WTC11 (cell line): ENCODE data around the gene SDF2L1. TPM values are rescaled to one million over a fixed set of nuclear protein-coding genes. Genes with fewer than 3 reads are reported as not detected.
"Not testable (repeated sequence)": the region's sequence is repeated elsewhere in the genome, so short reads cannot be mapped to it uniquely, and the experiment has no call there.

Source experiments
- ATAC-seq: fragments of 200-7000 bp; cut with Tn5 transposase; 2 replicates; pipeline ENCODE4 v1.10.0; 2021; ENCODE audit warnings: mild to moderate bottlenecking, moderate library complexity
- CTCF ChIA-PET: fragments of 300-600 bp; sonication (Branson Sonifier 250); formaldehyde crosslinking; loops from one replicate; lab custom pipeline; 2021; ENCODE audit warnings: antibody characterized with exemption; lab: Charles Lee
- POLR2A ChIA-PET: fragments of 350-600 bp; sonication (Branson Sonifier 250); formaldehyde crosslinking; loops from one replicate; lab custom pipeline; 2021; ENCODE audit warnings: antibody characterized with exemption; lab: Charles Lee
- DNase-seq: peaks from one replicate; pipeline ENCODE4 v3.0.0; 2021; ENCODE audit warnings: low spot score
- H3K27ac Mint-ChIP-seq: 2 replicates; pipeline ENCODE4 v1.8.0; 2021; ENCODE audit warnings: mixed read lengths
- H3K27me3 Mint-ChIP-seq: 2 replicates; pipeline ENCODE4 v1.8.0; 2021; ENCODE audit warnings: low read depth, mild to moderate bottlenecking, moderate library complexity, mixed read lengths
- H3K36me3 Mint-ChIP-seq: 2 replicates; pipeline ENCODE4 v1.8.0; 2021; ENCODE audit warnings: mixed read lengths
- H3K4me1 Mint-ChIP-seq: 2 replicates; pipeline ENCODE4 v1.8.0; 2022; ENCODE audit warnings: mixed read lengths
- H3K4me3 Mint-ChIP-seq: 2 replicates; pipeline ENCODE4 v1.8.0; 2021; ENCODE audit warnings: mild to moderate bottlenecking, moderate library complexity, mixed read lengths
- H3K9me3 Mint-ChIP-seq: 2 replicates; pipeline ENCODE4 v1.8.0; 2021; ENCODE audit warnings: mixed read lengths
- CREM ChIP-seq: sonication (generic); formaldehyde crosslinking; IDR thresholded peaks from 2 replicates; pipeline ENCODE4 v1.8.1; 2022; ENCODE audit warnings: mild to moderate bottlenecking, missing genetic modification reagents, moderate library complexity
- CTCF ChIP-seq: fragments of 200-600 bp; IDR thresholded peaks from 2 replicates; pipeline ENCODE4 v1.8.0; 2022; ENCODE audit warnings: antibody characterized with exemption
- JAZF1 ChIP-seq: fragments of 250-450 bp; sonication (Bioruptor Pico); IDR thresholded peaks from 2 replicates; pipeline ENCODE4 v1.9.0; 2021; ENCODE audit warnings: moderate library complexity, mild to moderate bottlenecking, inconsistent platforms
- TEAD1 ChIP-seq: sonication (generic); formaldehyde crosslinking; IDR thresholded peaks from 2 replicates; pipeline ENCODE4 v1.8.0; 2022; ENCODE audit warnings: mild to moderate bottlenecking, missing genetic modification reagents
- ZNF232 ChIP-seq: sonication (generic); formaldehyde crosslinking; IDR thresholded peaks from 2 replicates; pipeline ENCODE4 v1.8.0; 2022; ENCODE audit warnings: mild to moderate bottlenecking, missing genetic modification reagents
- ZNF425 ChIP-seq: fragments of 250-450 bp; sonication (Bioruptor Pico); conservative IDR thresholded peaks from 2 replicates; pipeline ENCODE4 v1.9.0; 2021; ENCODE audit warnings: mild to moderate bottlenecking
- total RNA-seq: library from RNA; stranded (reverse); gene quantifications from 3 replicates; pipeline ENCODE4 v1.2.3, GENCODE V29; 2021
- TF ChIP-seq, protein P1 (sequence below): sonication (generic); formaldehyde crosslinking; IDR thresholded peaks from 2 replicates; pipeline ENCODE4 v1.8.0; 2023; ENCODE audit warnings: missing genetic modification reagents, mild to moderate bottlenecking, borderline replicate concordance
- TF ChIP-seq, protein P2 (sequence below): sonication (generic); formaldehyde crosslinking; IDR thresholded peaks from 2 replicates; pipeline ENCODE4 v1.8.1; 2022; ENCODE audit warnings: missing genetic modification reagents, borderline replicate concordance
- TF ChIP-seq, protein P3 (sequence below): sonication (generic); formaldehyde crosslinking; IDR thresholded peaks from 2 replicates; pipeline ENCODE4 v1.8.1; 2023; ENCODE audit warnings: mild to moderate bottlenecking, missing genetic modification reagents, moderate library complexity

SDF2L1 gene
- total RNA-seq, 1 experiment from 2014 or later, result 73.6 TPM

- no peak for TF ChIP-seq JAZF1 (CRISPR knock-in tag)
- TF ChIP-seq, protein P1, sequence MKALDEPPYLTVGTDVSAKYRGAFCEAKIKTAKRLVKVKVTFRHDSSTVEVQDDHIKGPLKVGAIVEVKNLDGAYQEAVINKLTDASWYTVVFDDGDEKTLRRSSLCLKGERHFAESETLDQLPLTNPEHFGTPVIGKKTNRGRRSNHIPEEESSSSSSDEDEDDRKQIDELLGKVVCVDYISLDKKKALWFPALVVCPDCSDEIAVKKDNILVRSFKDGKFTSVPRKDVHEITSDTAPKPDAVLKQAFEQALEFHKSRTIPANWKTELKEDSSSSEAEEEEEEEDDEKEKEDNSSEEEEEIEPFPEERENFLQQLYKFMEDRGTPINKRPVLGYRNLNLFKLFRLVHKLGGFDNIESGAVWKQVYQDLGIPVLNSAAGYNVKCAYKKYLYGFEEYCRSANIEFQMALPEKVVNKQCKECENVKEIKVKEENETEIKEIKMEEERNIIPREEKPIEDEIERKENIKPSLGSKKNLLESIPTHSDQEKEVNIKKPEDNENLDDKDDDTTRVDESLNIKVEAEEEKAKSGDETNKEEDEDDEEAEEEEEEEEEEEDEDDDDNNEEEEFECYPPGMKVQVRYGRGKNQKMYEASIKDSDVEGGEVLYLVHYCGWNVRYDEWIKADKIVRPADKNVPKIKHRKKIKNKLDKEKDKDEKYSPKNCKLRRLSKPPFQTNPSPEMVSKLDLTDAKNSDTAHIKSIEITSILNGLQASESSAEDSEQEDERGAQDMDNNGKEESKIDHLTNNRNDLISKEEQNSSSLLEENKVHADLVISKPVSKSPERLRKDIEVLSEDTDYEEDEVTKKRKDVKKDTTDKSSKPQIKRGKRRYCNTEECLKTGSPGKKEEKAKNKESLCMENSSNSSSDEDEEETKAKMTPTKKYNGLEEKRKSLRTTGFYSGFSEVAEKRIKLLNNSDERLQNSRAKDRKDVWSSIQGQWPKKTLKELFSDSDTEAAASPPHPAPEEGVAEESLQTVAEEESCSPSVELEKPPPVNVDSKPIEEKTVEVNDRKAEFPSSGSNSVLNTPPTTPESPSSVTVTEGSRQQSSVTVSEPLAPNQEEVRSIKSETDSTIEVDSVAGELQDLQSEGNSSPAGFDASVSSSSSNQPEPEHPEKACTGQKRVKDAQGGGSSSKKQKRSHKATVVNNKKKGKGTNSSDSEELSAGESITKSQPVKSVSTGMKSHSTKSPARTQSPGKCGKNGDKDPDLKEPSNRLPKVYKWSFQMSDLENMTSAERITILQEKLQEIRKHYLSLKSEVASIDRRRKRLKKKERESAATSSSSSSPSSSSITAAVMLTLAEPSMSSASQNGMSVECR (CRISPR knock-in tag), result no peak
- TF ChIP-seq ZNF232, result no peak
- TF ChIP-seq, protein P2, sequence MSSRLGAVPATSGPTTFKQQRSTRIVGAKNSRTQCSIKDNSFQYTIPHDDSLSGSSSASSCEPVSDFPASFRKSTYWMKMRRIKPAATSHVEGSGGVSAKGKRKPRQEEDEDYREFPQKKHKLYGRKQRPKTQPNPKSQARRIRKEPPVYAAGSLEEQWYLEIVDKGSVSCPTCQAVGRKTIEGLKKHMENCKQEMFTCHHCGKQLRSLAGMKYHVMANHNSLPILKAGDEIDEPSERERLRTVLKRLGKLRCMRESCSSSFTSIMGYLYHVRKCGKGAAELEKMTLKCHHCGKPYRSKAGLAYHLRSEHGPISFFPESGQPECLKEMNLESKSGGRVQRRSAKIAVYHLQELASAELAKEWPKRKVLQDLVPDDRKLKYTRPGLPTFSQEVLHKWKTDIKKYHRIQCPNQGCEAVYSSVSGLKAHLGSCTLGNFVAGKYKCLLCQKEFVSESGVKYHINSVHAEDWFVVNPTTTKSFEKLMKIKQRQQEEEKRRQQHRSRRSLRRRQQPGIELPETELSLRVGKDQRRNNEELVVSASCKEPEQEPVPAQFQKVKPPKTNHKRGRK, result no peak
- no peak for TF ChIP-seq CTCF
- peaks cover 2% of the 10 kb centered on the region for H3K4me1 Mint-ChIP-seq
- ATAC-seq (no peak), DNase-seq (no peak)
- H3K27me3 Mint-ChIP-seq, result peaks cover 23% of the 10 kb centered on the region
- no peak overlapping the region for H3K27ac Mint-ChIP-seq
- POLR2A ChIA-PET, result no interaction called here
- no peaks in the 10 kb centered on the region for H3K36me3 Mint-ChIP-seq
- CTCF ChIA-PET, result interaction anchor here (0.6 to 2.3 kb wide), 3 partner anchors 10 to 13 kb away, joined by 4 to 9 read pairs (median 4); no protein-coding TSS in a partner anchor
- H3K4me3 Mint-ChIP-seq, result no peak overlapping the region
- no peaks in the 10 kb centered on the region; the same call in 1 of the 2 replicates for H3K9me3 Mint-ChIP-seq
These were observed 6.2 kb upstream of the SDF2L1 start for GRCh38 chr22:21635771-21636510.

DNA sequence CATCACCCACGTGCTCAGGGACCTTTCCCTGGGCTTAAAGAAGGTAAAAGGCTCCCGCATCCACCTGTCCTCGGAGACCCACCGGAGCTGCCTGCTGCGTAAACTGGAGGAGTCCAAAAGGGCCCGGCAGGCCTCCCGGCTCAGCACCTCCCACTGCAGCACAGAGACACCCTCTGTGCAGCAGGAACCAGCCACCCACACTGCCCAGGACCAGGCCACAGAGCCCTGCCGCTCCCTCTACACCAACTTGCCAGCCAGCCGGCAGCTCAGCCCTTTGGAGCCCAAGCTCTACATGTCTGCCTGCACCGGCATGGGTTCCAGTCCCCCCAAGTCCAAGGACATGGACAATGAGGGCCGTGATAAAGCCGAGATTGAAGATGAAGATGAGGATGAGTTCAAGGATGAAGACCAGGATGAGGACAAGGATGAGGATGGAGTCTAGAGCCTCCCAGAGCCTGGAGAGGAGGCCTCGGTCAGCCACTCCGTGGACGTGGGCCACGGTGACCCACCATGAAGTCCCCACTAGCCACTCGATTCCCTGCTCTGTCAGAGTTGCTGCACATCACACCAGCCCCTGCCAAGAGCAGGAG lies 5.4 kb upstream of the SDF2L1 start:
- Mint-ChIP-seq H3K9me3 (no peaks in the 10 kb centered on the region; the same call in 1 of the 2 replicates), H3K4me3 (no peak overlapping the region), H3K27ac (no peak overlapping the region), H3K27me3 (peaks cover 20% of the 10 kb centered on the region), H3K36me3 (no peaks in the 10 kb centered on the region), H3K4me1 (peaks cover 7% of the 10 kb centered on the region)
- TF ChIP-seq CREM (CRISPR knock-in tag) (no peak), TEAD1 (no peak), ZNF425 (CRISPR knock-in tag) (no peak)
- TF ChIP-seq, protein P2, result no peak
- TF ChIP-seq, protein P3, sequence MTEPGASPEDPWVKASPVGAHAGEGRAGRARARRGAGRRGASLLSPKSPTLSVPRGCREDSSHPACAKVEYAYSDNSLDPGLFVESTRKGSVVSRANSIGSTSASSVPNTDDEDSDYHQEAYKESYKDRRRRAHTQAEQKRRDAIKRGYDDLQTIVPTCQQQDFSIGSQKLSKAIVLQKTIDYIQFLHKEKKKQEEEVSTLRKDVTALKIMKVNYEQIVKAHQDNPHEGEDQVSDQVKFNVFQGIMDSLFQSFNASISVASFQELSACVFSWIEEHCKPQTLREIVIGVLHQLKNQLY (CRISPR knock-in tag), result no peak
- ATAC-seq, result no peak
- ChIA-PET CTCF (interaction anchor here (0.6 to 2.3 kb wide), 2 partner anchors 9 to 10 kb away, joined by 4 to 9 read pairs; no protein-coding TSS in a partner anchor), POLR2A (no interaction called here)
- no peak for DNase-seq

DNA sequence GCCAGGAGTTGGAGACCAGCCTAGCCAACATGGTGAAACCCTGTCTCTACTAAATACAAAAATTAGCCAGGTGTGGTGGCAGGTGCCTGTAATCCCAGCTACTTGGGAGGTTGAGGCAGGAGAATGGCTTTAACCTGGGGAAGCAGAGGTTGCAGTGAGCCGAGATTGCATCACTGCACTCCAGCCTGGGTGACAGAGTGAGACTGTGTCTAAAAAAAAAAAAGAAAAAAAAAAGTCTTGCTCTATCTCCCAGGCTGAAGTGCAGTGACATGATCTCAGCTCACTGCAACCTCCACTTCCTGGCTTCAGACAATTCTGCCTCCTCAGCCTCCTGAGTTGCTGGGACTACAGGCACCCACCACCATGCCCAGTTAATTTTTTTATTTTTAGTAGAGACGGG lies 4.7 kb upstream of the SDF2L1 start:
- H3K4me1 Mint-ChIP-seq, H3K36me3 Mint-ChIP-seq, H3K27ac Mint-ChIP-seq, POLR2A ChIA-PET, H3K9me3 Mint-ChIP-seq, CTCF ChIA-PET, DNase-seq, ATAC-seq, H3K4me3 Mint-ChIP-seq: not testable (repeated sequence)
- peaks cover 20% of the 10 kb centered on the region for H3K27me3 Mint-ChIP-seq
